H9 (cell line): Measurements from ENCODE around the gene SUN1. TPM values are rescaled to one million over a fixed set of nuclear protein-coding genes. Genes with fewer than 3 reads are reported as not detected.

Experiments used
- DNase-seq: peaks from one replicate; pipeline ENCODE4 v3.0.0-alpha.2; 2017
- H2AFZ ChIP-seq: one replicate; pipeline ENCODE4 v1.6.1; 2013; ENCODE audit warnings: mild to moderate bottlenecking, low read length, control low read depth, moderate library complexity
- H2AK5ac ChIP-seq: 2 replicates; pipeline ENCODE4 v1.6.1; 2013; ENCODE audit warnings: low read length, control low read depth, mixed read lengths; ENCODE audit not compliant: insufficient read length
- H2BK120ac ChIP-seq: one replicate; pipeline ENCODE4 v1.6.1; 2013; ENCODE audit warnings: low read depth, mild to moderate bottlenecking, low read length, control low read depth, inconsistent platforms; ENCODE audit not compliant: poor library complexity, severe bottlenecking
- H2BK12ac ChIP-seq: 2 replicates; pipeline ENCODE4 v1.6.1; 2013; ENCODE audit warnings: low read length, control low read depth, mixed read lengths, low read depth; ENCODE audit not compliant: insufficient read length
- H2BK15ac ChIP-seq: 2 replicates; pipeline ENCODE4 v1.6.1; 2013; ENCODE audit warnings: low read depth, low read length, control low read depth
- H2BK20ac ChIP-seq: one replicate; pipeline ENCODE4 v1.6.1; 2013; ENCODE audit warnings: low read depth, mild to moderate bottlenecking, low read length, control low read depth, inconsistent platforms; ENCODE audit not compliant: poor library complexity, severe bottlenecking
- H2BK5ac ChIP-seq: 2 replicates; pipeline ENCODE4 v1.6.1; 2013; ENCODE audit warnings: low read length, control low read depth, mixed read lengths; ENCODE audit not compliant: insufficient read length
- H3K14ac ChIP-seq: 2 replicates; pipeline ENCODE4 v1.6.1; 2013; ENCODE audit warnings: low read length, control low read depth; ENCODE audit not compliant: insufficient read depth
- H3K18ac ChIP-seq: 2 replicates; pipeline ENCODE4 v1.6.1; 2013; ENCODE audit warnings: low read depth, mild to moderate bottlenecking, mixed read lengths, low read length, control low read depth; ENCODE audit not compliant: insufficient read length
- H3K23ac ChIP-seq: 2 replicates; pipeline ENCODE4 v1.6.1; 2013; ENCODE audit warnings: low read length, control low read depth, mixed read lengths, low read depth; ENCODE audit not compliant: insufficient read length
- H3K23me2 ChIP-seq: 2 replicates; pipeline ENCODE4 v1.6.1; 2013; ENCODE audit warnings: low read depth, mild to moderate bottlenecking, mixed read lengths, low read length, control low read depth; ENCODE audit not compliant: insufficient read length, poor library complexity, severe bottlenecking
- H3K27ac ChIP-seq: 2 replicates; pipeline ENCODE4 v1.5.1; 2013; ENCODE audit warnings: low read length, control low read depth, mixed read lengths, low read depth; ENCODE audit not compliant: insufficient read length
- H3K27me3 ChIP-seq: 2 replicates; pipeline ENCODE4 v1.6.1; 2013; ENCODE audit warnings: low read length, control low read depth, inconsistent platforms; ENCODE audit not compliant: insufficient read depth
- H3K4ac ChIP-seq: 2 replicates; pipeline ENCODE4 v1.6.1; 2013; ENCODE audit warnings: low read depth, mild to moderate bottlenecking, control low read depth, inconsistent platforms, low read length, moderate library complexity
- H3K4me1 ChIP-seq: 2 replicates; pipeline ENCODE4 v1.6.1; 2013; ENCODE audit warnings: low read length, control low read depth, inconsistent platforms; ENCODE audit not compliant: insufficient read depth
- H3K4me2 ChIP-seq: 2 replicates; pipeline ENCODE4 v1.6.1; 2013; ENCODE audit warnings: low read length, control low read depth, mixed read lengths; ENCODE audit not compliant: insufficient read length, insufficient read depth
- H3K56ac ChIP-seq: 2 replicates; pipeline ENCODE4 v1.6.1; 2013; ENCODE audit warnings: low read depth, mild to moderate bottlenecking, mixed read lengths, low read length, control low read depth; ENCODE audit not compliant: insufficient read length
- H3K79me1 ChIP-seq: 2 replicates; pipeline ENCODE4 v1.6.1; 2013; ENCODE audit warnings: low read depth, mild to moderate bottlenecking, moderate library complexity, low read length, control low read depth, inconsistent platforms; ENCODE audit not compliant: insufficient read depth, poor library complexity, severe bottlenecking
- H3K79me2 ChIP-seq: 2 replicates; pipeline ENCODE4 v1.6.1; 2013; ENCODE audit warnings: low read length, control low read depth, inconsistent platforms; ENCODE audit not compliant: insufficient read depth
- H3K9ac ChIP-seq: 2 replicates; pipeline ENCODE4 v1.6.1; 2013; ENCODE audit warnings: low read length, control low read depth, mixed read lengths; ENCODE audit not compliant: insufficient read length; ENCODE audit errors: extremely low read depth
- H3K9me3 ChIP-seq: one replicate; pipeline ENCODE4 v1.6.1; 2013; ENCODE audit warnings: low read depth, low read length, inconsistent platforms; ENCODE audit not compliant: control insufficient read depth
- H3T11ph ChIP-seq: one replicate; pipeline ENCODE4 v1.6.1; 2013; ENCODE audit warnings: mild to moderate bottlenecking, low read length, control low read depth, inconsistent platforms
- H4K20me1 ChIP-seq: one replicate; pipeline ENCODE4 v1.6.1; 2013; ENCODE audit not compliant: control insufficient read depth, insufficient read length, insufficient read depth
- H4K5ac ChIP-seq: 2 replicates; pipeline ENCODE4 v1.6.1; 2013; ENCODE audit warnings: low read depth, mild to moderate bottlenecking, mixed read lengths, low read length, control low read depth; ENCODE audit not compliant: insufficient read length
- H4K8ac ChIP-seq: replicated peaks from 2 replicates; pipeline ENCODE4 v1.6.1; 2013; ENCODE audit warnings: low read length, control low read depth, mixed read lengths, low read depth; ENCODE audit not compliant: insufficient read length
- H4K91ac ChIP-seq: 2 replicates; pipeline ENCODE4 v1.6.1; 2013; ENCODE audit warnings: low read depth, mild to moderate bottlenecking, moderate library complexity, mixed read lengths, low read length, control low read depth; ENCODE audit not compliant: insufficient read length
- H3K27ac Mint-ChIP-seq, 3 experiments: 2 replicates in 2 of 3; 3 replicates in 1 of 3; pipeline ENCODE4 v1.8.0; 2020 to 2021; ENCODE audit warnings: mixed read lengths in 3 of 3, mild to moderate bottlenecking in 1 of 3, moderate library complexity in 1 of 3
- H3K27me3 Mint-ChIP-seq: 2 replicates; pipeline ENCODE4 v1.8.0; 2021; ENCODE audit warnings: low read depth, mild to moderate bottlenecking, moderate library complexity, mixed read lengths
- H3K36me3 Mint-ChIP-seq, 3 experiments: 2 replicates in 2 of 3; 3 replicates in 1 of 3; pipeline ENCODE4 v1.8.0; 2020 to 2021; ENCODE audit warnings: low read depth in 3 of 3, mixed read lengths in 3 of 3; ENCODE audit not compliant: insufficient read depth in 1 of 3
- H3K4me1 Mint-ChIP-seq, 2 experiments: 2 replicates each; pipeline ENCODE4 v1.8.0; 2020; ENCODE audit warnings: mixed read lengths in 2 of 2
- H3K4me3 Mint-ChIP-seq, 2 experiments: 2 replicates in 1 of 2; 3 replicates in 1 of 2; pipeline ENCODE4 v1.8.0; 2020 to 2021; ENCODE audit warnings: mild to moderate bottlenecking in 2 of 2, mixed read lengths in 2 of 2, moderate library complexity in 1 of 2
- H3K9me3 Mint-ChIP-seq, 2 experiments: 2 replicates in 1 of 2; 3 replicates in 1 of 2; pipeline ENCODE4 v1.8.0; 2020; ENCODE audit warnings: mild to moderate bottlenecking in 2 of 2, mixed read lengths in 2 of 2, moderate library complexity in 1 of 2
- CTCF ChIP-seq: fragments of 200-600 bp; sonication (generic); conservative IDR thresholded peaks from 3 replicates; pipeline ENCODE4 v1.8.0; 2021; ENCODE audit warnings: antibody characterized with exemption, mild to moderate bottlenecking
- WGBS: extraction: QIAGEN DNeasy Blood & Tissue Kit; methylation state at CpG from one replicate; pipeline ENCODE4 v1.1.7; 2013; ENCODE audit warnings: missing lambda C conversion rate, low lambda C conversion rate, mixed read lengths; ENCODE audit not compliant: insufficient read length; ENCODE audit errors: extremely low coverage; 5-methylcytosine and 5-hydroxymethylcytosine counted together
- total RNA-seq: library from RNA; stranded (reverse); gene quantifications from 2 replicates; pipeline ENCODE4 v1.2.1, GENCODE V29; 2021

The SUN1 gene
- total RNA-seq, 1 experiment from 2014 or later: 118 TPM

- Histone ChIP-seq H3T11ph (no peak overlapping the region), H2AK5ac (no peak overlapping the region), H2BK15ac (no peak overlapping the region), H3K4me2 (no peak overlapping the region), H2BK12ac (no peak overlapping the region), H3K9me3 (no peaks in the 10 kb centered on the region), H3K4ac (no peak overlapping the region), H4K91ac (no peak overlapping the region), H3K79me1 (peaks cover 4% of the 10 kb centered on the region), H3K23me2 (peaks cover 5% of the 10 kb centered on the region), H2BK20ac (no peak overlapping the region), H3K27me3 (no peaks in the 10 kb centered on the region), H2AFZ (no peak overlapping the region), H2BK5ac (no peak overlapping the region), H3K4me1 (no peaks in the 10 kb centered on the region; the same call in 1 of the 2 replicates), H4K5ac (no peak overlapping the region), H2BK120ac (no peak overlapping the region), H4K8ac (no peak overlapping the region), H3K23ac (no peak overlapping the region), H3K9ac (no peak overlapping the region), H3K14ac (no peak overlapping the region), H3K56ac (no peak overlapping the region), H4K20me1 (no peaks in the 10 kb centered on the region), H3K18ac (no peak overlapping the region), H3K27ac (no peak overlapping the region), H3K79me2 (peaks cover 55% of the 10 kb centered on the region)
- Mint-ChIP-seq H3K9me3 (peaks cover 3 to 4% of the 10 kb centered on the region in 2 experiments; a peak in 2 of 5 replicates), H3K27ac (no peak overlapping the region; a peak in 1 of 7 replicates), H3K4me1 (peaks cover 46 to 49% of the 10 kb centered on the region in 2 experiments), H3K36me3 (peaks cover 9 to 31% (median 16%) of the 10 kb centered on the region in 3 experiments), H3K27me3 (no peaks in the 10 kb centered on the region), H3K4me3 (no peak overlapping the region)
- no CpG with 5 or more reads among the region's 1 CpG for WGBS
- TF ChIP-seq CTCF: no peak
- DNase-seq: no peak
Measured at GRCh38 chr7:820341-820740, 11.9 kb upstream of the SUN1 start.
